Posterior cingulate gyrus (tissue), 11 donors: ENCODE data around the gene FLRT3.

ENCODE experiments used
- DNase-seq, 10 donors: peaks; one replicate each; pipeline versions ENCODE4 v3.0.0 to v3.0.0-alpha.2; 2020 to 2021; ENCODE audit warnings: mixed read lengths in 3 of 10
- intact Hi-C: fragments of 100-400 bp; cut with DNase I; formaldehyde crosslinking; loops from one replicate; pipeline ENCODE4 v1.15.1; 2023

Gene FLRT3

GRCh38 chr20:14337400-14338171 is at the start of gene FLRT3:
Gene FLRT3 (minus strand): TSS chr20:14337612. CDS start chr20:14327506, 10,106 bp downstream.
- DNase-seq = peak; percentile 66 to 97 (median 80)
- intact Hi-C loops = loop anchor here (10.0 kb wide), 1 partner anchor 607 kb away; no protein-coding TSS in a partner anchor

GRCh38 chr20:14386726-14387125 is 49.3 kb upstream of the FLRT3 start:
- intact Hi-C loops = no loop called here
- no peak for DNase-seq

DNA sequence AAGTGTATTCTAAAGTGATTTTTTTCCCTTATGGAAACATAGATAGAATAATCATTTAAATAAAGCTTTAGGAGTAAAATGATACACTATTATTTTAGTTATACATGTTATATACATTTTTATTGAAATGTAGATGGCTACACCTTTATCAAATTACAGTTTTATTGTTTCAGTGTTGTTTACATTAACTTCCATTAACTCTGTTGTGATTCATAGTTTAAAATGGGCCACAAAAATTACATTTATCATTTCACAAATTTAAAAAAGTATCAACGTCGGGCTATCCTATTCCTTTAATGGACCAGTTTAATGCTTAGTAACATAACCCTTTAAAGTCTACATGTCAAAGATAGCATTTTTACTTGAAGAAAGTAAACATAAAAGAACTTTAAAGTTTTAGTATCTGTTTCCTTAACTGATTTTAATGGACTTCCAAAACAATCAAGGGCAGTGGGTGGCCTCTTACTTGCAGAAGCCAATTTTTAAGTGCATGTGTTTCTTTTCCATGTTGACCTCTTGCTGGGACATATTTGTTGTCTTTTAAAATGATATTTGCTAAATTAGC is 47.8 kb upstream of the FLRT3 start:
- intact Hi-C loops = no loop called here
- no peak for DNase-seq

GRCh38 chr20:14384416-14385175 is 47.2 kb upstream of the FLRT3 start:
- intact Hi-C loops = no loop called here
- DNase-seq = no peak

DNA sequence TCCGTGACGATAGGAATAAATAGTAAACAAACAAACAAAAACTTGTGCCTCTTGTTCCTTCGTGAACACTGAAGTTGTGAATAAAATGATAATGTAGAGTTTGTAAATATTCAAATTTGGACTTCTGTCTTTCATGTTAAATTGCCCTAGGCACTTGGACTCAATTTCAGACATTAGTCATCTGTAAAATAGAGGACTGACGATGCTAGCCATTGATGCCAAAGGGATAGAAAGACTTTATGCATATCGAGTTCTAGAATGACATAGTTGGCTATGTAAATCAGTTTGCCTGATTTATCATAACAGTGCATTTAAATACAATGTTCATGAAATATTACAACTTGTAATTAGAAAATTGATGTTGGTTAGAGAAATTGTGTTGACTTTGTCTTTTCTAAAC is 45.9 kb upstream of the FLRT3 start:
- intact Hi-C loops = no loop called here

DNA sequence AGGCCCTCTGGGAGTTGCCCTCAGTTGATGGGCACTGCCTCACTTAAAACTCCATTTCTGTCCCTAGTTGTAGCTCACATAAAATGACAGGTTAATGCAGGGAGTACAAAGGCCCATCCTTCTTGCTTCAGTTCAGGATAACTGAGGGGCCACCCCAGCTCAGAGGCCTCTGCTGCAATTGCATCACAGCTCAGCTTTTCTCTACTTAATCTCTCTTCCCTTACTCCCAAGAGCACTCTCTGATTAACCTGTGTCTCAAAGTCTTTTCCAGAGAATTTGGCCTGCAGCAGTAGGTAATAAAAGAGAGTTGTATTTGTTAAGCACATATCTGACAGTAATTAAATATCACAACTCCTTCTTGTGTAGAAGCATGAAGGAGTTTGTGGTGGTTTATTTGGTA is 40.9 kb upstream of the FLRT3 start:
- intact Hi-C loops = no loop called here
- DNase-seq = no peak

More for the DNA sequence above, 45.9 kb upstream of the FLRT3 start:
- no peak for DNase-seq

DNA sequence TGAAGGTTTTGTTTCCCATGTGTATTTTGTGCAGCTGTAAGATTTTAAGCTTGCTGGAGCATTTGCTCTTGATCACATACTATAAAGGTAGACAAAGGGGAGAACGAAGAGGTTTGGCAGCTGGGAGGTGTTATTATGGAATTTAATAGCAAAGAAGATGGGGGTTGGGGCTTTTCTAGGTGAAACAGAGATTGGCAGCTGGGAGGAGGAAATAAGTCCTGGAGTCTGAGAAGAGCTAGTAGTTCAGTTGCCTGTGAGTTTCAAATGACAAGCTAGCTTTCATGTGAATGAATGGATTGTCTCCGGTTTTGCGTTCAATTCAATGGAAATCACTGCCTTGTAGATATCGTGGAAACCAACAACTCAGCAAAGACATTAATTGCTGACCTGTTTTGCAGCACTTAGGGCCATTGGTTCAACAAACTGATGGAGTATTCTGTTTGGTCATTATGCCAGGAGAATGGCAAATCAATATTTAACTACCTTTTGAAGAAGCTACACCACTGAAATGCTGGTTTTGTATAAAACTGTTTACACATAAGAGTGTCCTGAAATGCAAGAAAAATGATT is 38.1 kb upstream of the FLRT3 start:
- intact Hi-C loops = no loop called here
- DNase-seq = no peak

GRCh38 chr20:14374196-14374595 is 36.8 kb upstream of the FLRT3 start:
- intact Hi-C loops = no loop called here
- no peak for DNase-seq

GRCh38 chr20:14361509-14362345 is 24.3 kb upstream of the FLRT3 start:
- intact Hi-C loops = no loop called here
- no peak for DNase-seq

DNA sequence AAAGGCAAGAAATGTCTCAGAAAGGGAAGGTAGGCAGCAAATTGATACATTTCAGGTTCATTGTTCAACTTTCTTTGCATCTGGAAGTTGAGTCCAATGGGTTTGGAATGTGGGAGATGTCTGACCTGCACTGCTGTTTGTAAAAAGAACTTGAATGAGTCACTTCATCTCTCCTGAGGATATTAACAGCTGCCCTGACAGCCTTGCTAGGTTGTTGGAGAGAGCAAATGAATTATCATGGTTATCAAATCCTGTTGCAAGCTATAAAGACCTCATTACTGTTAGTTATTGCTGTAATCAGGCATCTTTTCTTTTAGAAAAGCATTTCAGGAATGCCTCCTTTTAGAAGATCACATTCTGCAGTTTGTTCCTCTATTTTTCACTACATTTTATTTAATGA is 23.0 kb upstream of the FLRT3 start:
- intact Hi-C loops = no loop called here
- no peak for DNase-seq

GRCh38 chr20:14355791-14356190 is 18.4 kb upstream of the FLRT3 start:
- intact Hi-C loops = no loop called here
- no peak for DNase-seq

DNA sequence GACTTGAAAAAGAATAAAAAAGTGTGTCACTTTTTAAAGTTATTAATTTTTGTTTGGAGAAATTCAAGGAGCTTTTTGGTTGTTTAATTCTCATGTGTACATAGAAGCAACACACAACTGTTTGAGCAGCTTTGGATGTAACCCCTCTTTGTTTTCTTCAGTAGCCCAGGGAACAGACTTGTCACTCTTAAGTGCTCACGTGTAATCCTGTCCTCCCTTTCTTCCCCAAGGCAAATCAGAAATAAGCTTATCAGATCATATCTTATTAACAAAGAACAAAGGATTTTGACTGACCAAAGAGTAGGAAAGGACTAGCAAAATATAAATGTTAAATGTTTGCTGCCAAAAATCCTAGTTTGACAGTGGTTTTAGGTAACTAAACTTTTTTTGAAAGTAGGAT is 7.3 kb upstream of the FLRT3 start:
- no peak for DNase-seq
- intact Hi-C loops = no loop called here

DNA sequence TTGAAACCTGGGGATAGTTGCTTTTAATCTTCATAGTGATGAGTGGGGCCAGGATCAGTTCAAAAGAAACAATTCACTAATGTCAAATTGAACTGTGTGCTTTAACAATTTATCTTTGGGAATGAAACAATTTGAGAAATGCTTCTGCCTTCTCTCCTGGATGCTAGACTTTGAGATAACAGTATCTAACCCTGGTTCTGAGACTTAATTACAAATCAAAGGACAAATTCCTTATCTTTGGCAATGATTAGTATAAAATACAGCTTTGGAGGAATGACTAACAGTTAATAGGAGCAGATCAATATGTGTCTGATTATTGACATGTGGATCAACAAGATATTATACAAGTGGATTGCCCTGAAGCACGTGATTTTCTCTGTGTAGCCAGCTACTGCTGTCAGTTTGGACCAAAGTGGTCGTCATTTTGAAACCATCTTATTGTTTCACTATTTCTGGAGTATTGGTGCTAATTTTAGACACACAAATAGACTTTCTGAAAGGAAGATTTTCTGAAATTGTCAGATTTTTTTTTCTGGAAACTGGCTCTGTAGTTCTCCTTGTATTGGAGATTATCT is 6.2 kb upstream of the FLRT3 start:
- intact Hi-C loops = no loop called here
- DNase-seq = no peak

DNA sequence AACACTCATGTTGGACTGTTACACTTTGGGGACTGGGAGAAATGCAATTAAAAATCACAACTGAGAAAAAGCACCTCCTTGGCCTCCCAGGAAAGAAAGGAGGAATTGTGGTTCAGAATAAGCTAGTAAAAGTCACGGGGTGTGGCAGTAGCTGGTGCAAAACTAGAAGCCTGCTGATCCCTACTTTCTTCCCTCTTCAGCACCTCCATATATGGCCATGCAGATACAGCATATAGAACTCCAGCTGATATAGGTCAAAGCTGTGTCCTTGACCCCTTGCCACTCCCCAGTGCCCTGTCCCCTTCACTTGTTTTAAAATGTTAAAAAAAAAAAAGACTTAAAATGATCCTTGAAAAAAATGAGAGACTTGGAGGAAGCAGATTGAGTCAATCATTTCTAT is 5.5 kb upstream of the FLRT3 start:
- DNase-seq = no peak
- intact Hi-C loops = no loop called here

- intact Hi-C loops = no loop called here
- no peak for DNase-seq
Measured at GRCh38 chr20:14341801-14342200, 4.4 kb upstream of the FLRT3 start.

DNA sequence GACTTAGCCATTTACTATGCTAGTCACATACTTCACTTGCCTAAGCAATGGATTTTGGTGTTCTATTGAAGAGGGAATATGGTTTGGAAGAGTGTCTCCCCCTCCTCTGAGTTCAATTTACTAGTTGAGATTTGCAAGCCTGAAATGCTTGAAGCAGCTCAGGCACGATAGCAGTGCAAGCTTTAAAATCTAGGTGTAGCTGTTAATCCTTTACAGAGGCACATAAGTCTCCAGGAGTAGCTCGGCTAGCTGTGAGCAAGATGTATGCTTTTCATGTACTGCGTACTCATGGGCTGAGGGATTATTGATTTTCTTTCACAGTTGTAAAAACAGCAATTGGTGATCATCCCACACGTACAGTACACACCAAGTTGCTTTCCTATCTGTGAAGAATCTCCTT is 726 bp downstream of the FLRT3 start:
- intact Hi-C loops = loop anchor here (10.0 kb wide), 1 partner anchor 608 kb away; no protein-coding TSS in a partner anchor
- no peak for DNase-seq

DNA sequence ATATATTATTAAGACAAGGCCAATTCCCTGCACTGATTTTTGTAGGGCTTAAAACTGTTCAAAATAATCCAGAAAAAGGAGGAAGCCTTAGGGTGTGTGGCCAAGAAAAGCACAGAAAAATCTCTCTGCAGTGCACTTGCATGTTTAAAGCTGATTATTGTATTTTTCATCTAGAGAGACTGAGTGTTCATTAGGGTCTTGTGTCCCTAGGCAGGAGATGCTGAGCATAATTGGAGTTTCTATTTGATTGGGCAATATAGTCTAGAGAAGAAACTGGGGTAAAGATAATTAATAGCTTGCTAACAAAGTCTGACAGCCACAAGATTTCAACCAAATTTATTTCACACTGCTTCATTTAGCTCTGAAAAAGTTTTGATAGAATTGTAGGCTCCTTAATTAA is 2.4 kb downstream of the FLRT3 start:
- DNase-seq = no peak
- intact Hi-C loops = loop anchor here (10.0 kb wide), 1 partner anchor 610 kb away; no protein-coding TSS in a partner anchor

DNA sequence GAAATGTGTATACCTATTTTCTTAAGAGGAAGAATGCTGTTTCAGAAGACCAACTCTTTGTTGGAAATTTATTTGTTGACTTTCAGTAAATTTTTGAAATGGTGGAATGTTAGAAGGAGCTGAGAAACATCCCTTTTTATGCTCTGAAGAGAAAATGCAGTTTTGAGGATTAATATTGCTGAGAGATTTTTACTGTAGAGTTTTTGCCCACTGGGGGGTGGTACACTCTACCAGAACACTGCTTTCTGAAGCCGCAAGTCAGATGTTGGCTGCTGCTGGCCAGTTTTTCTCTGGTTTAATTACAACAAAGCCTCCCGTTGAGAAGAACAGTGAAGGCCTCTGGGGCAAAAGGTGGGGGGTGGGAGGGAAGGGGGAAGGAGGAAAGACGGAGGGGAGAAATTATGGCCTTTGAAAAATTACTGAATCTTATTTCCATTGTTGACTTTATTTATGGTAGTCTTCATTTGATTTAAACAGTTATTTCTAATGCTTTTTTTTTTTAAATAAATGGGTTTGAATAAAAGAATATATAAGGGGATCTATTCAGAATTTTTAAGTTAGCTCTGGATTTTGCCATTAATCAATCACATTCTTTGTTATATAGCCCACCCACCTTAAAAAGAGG is 3.0 kb downstream of the FLRT3 start:
- intact Hi-C loops = loop anchor here (5.0 to 10.0 kb wide), 2 partner anchors 610 to 1593 kb away; no protein-coding TSS in a partner anchor
- peak in 9 of 10 donors; percentile 26 to 90 (median 57) for DNase-seq

- intact Hi-C loops = loop anchor here (5.0 to 10.0 kb wide), 2 partner anchors 611 to 1594 kb away; no protein-coding TSS in a partner anchor
- DNase-seq = no peak
Measured at GRCh38 chr20:14333721-14334120, 3.7 kb downstream of the FLRT3 start.
